ENCODE measurements around the gene IGF2BP2.

DNA sequence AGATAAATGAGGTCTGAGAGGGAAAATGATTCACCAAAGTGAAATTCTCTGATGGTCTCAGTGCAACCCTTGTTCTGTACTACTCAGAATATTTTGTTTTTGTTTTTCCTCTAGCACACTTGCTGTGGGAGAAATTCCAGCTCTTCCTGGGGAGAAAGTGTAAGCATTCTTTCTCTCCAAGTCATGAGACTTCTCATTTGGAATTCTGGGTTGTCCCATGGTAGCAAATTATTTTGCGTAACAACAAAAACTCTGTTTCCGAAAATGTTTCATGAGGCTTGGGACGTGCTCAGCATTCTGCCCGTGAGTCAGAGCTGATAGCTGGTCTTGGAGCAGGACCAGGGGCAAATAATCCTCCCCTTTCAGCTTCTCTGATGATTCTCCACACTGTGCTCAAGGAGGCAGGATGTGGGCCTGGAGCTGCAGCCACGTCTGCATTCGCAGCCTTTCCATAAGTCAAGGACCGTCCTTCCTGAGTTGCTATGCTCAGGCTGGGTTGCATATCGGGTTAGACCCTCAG, 168.5 kb downstream of the IGF2BP2 start:
- TF ChIP-seq, protein P1, sequence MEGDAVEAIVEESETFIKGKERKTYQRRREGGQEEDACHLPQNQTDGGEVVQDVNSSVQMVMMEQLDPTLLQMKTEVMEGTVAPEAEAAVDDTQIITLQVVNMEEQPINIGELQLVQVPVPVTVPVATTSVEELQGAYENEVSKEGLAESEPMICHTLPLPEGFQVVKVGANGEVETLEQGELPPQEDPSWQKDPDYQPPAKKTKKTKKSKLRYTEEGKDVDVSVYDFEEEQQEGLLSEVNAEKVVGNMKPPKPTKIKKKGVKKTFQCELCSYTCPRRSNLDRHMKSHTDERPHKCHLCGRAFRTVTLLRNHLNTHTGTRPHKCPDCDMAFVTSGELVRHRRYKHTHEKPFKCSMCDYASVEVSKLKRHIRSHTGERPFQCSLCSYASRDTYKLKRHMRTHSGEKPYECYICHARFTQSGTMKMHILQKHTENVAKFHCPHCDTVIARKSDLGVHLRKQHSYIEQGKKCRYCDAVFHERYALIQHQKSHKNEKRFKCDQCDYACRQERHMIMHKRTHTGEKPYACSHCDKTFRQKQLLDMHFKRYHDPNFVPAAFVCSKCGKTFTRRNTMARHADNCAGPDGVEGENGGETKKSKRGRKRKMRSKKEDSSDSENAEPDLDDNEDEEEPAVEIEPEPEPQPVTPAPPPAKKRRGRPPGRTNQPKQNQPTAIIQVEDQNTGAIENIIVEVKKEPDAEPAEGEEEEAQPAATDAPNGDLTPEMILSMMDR (IDR thresholded peaks at IDR 0.05): no peak
- TF ChIP-seq EZH2 (IDR thresholded peaks at IDR 0.05): no peak
- no peak for TF ChIP-seq EZH2phosphoT487 (IDR thresholded peaks at IDR 0.05)
